GM21825 (cell line): ENCODE data around the gene SHROOM3.

Experiments
- ATAC-seq: cut with Tn5 transposase; IDR thresholded peaks from one replicate; pipeline ENCODE4 v1.9.1; 2021; ENCODE audit warnings: mild to moderate bottlenecking, moderate library complexity; ENCODE audit not compliant: unreplicated experiment

Gene SHROOM3

DNA sequence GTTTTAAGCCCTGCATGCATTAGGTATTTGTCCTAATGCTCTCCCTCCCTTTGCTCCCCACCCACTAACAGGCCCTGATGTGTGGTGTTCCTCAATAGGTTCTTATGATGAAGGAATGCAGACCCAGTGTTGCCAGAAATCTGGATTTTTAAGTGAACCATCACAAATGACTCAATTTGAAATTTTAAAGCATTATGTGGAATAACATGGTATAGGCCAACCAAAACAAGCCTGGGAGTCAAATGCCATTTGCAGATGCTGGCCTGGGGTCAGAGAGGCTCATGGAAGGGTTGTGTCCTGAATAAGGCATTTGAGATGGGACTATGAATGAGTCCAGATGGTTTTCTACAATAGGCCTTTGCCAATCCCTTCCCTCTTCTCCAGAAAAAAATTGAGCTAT lies 179.6 kb downstream of the SHROOM3 start:
- ATAC-seq, result no peak

DNA sequence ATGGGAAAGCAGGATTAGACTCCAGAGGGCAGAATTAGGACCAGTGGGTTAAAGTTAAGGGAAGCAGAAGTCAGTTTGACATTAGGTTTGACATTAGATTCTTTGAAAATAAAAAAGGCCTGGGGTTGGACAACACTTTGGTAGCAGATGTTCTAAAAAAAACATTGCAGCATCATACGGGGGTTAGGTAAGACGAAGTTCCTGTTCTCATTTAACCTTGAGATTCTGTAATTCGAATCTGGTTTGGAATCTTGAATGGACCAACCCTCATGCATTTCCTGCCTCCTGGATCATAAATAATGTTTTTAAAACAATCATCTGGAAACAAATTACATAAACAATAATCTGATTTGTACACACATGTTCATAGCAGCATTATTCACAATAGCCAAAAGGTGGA lies 181.0 kb downstream of the SHROOM3 start:
- ATAC-seq, result no peak

DNA sequence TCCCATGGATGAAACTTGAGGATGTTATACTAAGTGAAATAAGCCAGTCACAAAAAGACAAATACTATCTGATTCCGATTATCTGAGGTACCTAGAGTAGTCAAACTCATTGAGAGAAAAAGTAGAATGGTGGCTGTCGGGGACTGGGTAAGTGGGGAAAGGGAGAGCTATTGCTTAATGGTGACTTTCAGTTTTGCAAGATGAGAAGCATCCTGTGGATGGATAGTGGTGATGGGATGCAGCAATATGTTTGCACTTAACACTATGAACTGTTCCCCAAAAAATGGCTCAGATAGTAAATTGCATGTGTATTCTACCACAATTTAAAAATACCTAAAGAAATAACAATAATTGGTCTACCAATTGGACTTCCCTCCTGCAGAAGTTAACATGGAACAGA lies 181.5 kb downstream of the SHROOM3 start:
- ATAC-seq, result no peak

DNA sequence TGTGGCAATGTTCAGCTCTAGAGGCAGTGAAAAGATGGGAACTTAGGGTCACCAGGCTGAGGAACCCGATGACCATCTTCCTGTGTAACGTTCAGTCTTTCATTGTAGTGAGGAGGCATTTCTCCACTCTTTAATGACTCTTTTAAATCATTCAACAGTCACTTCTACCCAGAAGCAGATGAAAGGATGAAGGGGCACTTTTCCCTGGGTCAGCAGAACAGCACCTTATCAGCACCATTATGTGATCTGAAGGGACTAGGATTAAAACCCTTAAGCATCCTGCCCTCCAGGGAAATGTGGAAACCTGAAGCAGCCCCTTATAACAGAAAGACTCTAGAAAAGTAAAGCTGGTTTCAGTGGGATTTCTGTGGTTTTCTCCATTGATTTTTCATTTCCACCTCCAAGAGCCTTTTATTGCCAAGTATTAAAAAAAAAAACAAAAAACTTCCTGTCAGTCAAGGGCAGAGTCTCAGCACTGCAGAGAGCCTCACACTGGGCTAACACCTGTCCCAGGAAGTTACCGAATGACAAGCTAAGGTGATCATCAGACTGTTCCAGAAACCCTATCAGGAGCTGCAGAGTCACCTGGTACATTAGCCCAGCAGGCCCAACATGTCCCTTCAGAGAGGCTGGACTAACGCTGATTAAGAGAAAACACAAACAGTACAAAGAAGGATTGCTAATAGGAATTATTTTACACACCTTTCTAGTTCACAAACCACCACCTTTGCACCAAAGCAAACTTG lies 185.9 kb downstream of the SHROOM3 start:
- ATAC-seq, result no peak

DNA sequence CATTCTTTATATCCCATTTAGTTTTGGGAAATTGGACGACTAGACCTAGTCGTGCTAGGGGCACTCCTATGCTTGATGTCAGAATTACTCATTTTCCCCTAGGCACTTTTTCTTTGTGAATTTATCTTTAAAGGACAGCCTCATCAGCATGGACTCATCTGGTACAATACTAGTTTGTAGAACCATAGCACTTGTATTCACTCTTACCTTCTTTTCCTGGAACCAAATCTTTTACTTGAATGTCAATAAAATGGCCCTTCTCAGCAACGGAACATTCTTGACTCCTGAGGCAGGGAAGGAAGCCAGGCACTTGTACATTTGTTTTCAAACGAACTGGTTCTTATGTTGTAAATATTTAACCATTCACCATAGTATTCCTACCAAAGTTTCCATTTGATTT lies 187.1 kb downstream of the SHROOM3 start:
- no peak for ATAC-seq

DNA sequence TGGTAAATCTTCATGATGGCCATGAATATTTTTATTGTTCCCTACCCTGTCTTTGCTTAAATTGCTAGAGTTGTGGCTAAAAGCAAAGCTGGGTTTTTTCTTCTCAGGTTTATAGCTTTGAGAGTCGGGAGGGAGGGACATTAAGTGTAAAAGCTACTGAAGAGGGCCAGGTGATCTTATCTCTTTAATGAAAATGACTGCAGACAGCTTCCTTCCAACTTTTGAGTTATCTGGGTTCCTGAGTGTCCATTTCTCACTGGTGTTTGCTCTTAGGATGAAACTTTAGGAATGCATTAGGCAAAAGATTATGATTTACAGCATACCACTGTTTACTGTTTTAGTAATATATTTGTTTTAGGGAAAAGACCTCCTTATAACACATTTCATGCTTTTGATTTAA lies 187.7 kb downstream of the SHROOM3 start:
- no peak for ATAC-seq

DNA sequence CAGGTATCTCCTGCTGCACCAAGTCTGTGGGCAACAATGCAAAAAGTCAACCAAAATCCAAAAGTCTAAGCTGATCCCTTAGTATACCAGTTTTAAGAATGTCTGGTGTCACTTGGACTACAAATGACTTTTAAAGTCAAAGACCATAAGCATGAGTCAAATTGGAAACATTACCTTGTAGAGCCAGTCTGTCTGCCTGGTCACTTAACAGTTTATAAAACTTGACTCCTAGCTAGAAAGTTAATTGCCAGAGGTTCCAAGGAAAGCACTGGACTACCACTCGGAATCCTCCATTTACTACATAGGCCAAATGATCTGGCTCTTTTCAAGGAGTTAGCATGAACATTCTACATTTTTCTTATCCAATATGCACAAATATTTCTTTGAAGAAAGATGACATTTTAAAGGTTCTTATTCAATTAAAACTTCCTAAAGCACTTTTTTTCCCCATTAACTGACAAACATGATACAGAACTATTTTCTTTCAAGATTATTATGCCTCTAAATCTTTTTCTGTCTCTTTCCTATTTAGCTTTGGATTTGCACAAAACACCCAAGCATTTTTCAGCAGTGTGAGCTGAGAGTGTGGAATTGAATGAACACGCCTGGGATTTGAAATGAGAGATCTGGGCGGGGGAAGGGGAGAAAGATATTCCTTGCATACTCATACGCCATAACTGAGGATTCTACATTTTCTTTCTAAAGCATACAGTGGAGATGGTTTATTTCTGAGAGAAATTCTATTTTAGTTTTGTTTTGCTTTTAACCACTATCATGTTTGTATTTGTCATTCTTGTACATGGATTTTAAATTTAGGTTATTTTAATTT lies 188.4 kb downstream of the SHROOM3 start:
- ATAC-seq, result no peak

DNA sequence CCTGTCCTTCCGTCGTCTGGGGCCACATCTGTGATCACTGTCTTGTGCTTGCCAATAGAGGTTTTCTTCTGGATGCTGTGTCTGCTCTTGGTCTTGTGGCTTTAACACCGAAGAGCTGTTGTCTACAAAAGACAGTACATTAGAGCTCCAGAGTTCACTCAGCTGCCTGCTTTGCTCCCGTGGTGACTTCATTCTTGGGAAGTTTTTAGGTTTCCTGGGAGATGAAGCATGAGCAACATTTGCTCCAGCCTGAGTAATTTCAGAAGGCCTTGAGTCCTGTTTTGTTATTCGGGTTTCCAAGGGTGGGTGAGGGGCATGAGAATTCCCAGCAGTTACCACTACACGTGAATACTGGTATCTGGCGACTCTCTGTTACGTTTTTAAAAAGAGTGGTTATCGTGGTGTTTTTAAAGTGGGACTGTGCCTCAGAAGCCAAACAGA lies 189.2 kb downstream of the SHROOM3 start:
- no peak for ATAC-seq

DNA sequence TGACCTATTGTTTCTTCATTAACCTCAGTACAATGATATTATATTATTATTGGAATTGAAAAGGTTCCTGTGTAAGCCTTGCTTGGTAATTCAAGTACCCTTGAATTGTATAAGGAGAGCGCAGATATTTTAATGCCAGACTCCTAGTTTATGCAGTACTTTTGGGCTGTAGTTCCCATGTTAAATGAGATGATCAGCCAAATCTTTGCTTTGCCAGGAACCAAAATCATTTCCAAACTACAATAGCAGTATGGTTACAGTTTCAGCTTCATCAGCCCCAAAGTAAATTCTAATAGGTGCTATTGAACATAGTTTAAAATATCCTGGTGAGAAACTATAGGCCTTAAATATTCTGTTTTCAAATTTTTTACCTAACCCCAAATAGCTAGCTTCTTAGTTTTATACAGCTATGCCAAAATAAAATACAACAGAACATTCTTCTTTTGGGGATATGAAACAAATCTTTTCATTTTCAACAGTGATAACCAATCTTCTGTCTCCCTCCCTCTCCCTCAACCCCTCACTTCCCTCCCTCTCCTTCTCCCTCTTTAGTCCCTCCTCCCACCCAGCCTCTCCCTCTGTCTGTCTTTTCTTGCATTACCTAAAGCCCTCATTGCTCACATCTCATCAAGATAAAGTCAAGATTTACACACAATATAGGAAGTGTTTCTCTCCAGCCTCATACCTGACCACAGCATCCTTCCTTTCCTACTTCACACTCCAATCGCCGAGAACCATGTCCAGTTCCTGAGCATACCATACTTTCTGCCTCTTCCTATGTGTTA lies 190.1 kb downstream of the SHROOM3 start:
- no peak for ATAC-seq

DNA sequence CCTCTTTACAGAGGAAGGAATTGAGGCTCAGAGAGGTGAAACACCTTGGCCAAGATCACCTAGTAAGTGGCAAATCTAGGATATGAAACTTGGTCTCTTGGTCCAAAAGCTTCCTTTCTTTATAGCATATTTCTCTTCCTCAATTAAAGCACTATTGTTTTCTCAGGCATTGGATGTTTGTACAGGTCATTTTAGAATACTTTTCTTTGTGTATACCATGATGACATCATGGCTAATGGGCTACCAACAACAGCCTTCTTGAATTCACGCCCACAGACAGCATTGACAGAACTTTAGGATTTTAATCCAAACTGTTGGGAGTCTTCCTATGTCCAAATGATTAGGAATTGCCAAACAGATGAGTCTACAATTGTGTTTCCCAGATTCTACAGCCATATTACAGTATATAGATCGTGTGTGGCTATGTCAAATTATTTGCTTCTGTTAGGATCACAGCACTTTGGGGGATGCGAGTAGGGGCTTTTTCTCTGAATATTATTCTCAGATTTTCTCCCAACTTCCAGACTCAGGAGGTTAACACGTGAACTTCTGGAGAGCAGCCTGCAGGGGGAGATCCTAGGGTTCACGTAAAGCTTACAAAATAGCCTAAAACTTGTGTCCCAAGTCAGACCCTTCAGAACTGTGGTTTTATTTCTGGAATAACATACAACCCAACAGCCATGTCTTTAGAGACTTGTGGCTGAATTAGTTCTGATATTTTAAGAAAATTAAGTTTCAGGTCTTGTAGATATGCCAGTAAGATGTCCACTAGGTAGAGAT lies 191.8 kb downstream of the SHROOM3 start:
- ATAC-seq, result no peak

DNA sequence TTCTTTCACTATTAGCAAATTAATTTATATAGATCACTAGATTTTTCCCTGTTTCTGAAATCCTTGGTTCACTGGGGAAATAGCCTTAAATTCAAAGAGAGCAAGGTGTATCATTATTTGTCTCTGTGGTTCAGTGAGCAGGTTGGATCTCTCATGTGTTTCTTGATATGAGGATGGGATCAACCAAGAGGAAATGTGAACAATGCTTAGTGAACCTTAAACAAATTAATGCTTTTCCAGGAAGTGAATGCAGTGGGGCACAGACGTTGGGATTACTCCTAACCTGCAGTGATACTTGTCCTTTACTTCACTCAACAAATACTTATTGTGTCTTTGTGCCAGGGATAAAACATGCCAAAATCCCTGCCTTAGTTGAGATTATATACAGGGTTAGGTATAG lies 193.2 kb downstream of the SHROOM3 start:
- no peak for ATAC-seq

DNA sequence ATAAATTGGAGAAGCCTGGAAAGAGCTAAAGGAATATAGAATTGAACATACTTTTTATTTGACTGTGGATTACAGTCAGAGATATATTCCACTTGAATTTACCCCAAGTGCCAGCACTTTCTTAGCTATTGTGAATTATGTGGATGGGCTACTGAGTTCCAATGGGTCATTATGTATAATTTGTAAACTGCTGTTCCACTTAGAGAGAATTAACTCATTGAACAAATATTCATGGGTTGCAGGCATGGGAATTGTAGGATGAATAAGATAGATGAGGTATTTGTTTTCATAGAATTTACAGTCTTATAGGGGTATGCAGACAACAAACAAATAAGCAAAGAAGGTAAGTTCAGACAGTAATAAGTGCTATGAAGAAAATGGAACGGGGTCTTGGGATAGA lies 195.7 kb downstream of the SHROOM3 start:
- no peak for ATAC-seq

DNA sequence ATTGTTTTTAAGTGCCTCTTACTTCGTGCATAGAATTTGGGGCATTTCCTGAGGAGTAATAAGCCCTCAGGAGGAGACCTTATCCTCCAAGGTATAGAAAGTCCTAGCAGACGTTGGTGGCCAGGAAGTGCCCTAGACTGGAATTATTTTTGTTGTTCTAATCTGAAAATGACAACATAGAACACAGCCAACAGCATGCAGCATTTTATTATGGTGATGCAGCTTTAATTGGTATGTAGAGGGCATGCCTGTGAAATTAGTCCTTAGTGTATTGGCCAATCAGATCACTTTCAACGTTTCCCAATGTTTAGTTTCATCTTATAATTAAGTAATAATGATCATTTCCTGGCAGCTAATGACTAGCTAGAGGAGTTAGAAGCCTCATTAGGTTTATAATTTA lies 199.2 kb downstream of the SHROOM3 start:
- ATAC-seq, result no peak

DNA sequence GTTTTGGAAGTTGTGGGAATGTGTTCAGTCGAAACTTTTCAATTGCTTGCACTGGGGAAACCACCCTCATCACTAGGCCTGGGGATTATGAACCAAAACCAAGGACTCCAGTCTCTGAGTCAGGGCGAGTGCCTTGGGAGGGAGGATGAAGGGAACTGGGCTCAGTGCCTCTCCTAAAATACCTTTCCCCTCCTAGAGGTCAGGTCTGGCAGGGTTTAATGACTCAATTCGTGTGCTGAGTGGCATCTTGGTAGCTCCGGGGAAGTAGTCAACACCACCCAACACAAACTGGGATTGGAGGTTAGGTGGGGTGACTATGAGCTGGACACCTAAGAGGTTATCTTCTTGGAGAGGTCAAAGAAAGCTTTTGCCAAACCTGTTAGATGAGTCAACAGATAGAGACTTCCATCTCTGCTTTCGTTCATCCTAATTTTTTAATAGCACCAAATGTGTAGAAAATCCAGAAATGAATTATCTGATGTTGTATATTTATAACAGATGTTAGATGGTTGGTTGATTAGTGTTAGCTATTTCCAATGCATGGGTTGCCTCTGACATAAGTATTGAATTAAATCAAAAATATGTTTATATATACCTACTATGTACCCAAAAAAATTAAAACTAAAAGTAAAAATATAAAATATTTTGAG lies 202.8 kb downstream of the SHROOM3 start:
- no peak for ATAC-seq

DNA sequence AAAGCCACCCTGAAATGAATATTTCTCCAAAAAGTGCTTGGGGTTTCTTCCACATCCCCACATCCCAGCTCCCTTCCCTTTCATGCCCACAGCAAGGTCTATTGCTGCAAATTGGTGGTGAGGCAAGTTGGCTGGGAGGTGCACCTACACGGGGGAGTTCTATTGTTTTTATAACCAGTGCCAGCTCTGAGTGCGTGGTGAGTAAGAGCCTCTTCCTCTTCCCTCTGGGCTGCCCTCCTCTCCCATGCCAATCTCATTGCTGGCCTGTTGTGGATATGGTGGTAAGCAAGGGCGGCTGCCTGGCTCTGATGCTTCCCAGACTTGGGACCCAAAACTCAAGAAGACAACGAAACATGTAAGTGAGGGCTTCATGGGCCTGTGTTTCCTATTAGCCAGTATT lies 204.3 kb downstream of the SHROOM3 start:
- no peak for ATAC-seq

DNA sequence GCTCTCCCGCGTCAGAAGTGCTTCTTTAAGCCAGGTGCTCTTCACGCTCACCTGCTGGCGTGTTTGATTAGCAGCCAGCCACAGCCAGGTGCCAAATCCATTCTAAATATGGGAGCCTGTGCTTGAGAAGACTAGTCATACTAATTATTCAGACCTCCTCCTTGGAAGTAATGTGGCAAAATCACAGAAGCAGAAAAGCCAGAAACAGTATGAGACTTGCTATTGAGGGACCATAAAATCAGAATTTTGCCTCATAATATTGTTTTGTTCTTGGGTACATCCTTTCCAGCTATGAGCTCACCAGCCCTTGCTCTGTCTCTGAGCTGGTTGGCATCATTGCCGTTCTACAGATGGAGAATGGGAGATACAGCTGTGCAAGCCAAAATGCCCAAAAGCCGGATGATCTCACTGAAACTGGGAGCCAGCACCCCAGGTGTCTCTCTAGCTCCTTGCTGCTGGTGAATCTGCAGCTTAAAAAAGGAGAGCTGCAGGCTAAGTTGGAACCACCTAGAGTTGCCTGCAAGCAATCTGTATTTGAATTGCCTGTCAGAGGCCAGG lies 205.4 kb downstream of the SHROOM3 start:
- ATAC-seq, result no peak

DNA sequence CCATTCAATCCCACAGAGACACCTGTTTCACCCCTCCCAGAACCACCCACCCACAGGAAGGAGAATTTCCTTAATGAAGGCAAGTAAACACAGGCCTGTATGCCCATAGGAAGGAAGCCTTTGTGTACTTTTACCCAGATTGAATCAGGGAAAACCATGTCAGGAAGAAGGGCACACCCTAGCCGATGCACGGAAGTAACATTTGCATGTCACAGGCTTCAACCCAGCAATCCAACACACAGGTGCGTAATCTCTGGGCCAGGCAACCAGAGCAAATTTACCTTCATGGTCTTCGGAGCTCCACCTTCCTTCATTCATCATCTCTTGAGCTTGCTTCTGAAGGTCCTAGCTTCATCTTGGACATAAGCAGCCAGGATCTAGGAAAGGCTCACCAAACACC lies 206.3 kb downstream of the SHROOM3 start:
- no peak for ATAC-seq

DNA sequence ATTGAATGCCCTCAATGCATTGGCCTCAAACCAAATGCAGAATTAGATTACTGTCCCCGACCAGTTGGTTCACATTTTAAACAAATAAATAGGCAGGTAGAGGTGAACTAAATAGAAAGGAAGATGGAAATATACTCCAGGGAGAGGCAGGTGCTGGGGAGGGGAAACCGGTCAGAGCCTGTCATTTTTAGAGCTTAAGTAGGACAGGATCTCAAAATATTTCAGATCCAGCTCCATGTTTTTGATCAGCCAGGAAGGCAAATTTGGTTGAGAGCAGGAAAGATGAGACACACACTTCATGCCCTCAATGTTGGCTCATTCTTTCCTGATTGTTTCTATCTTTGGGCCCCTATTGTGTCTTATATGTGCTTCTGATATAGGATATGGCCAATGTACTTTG lies 206.7 kb downstream of the SHROOM3 start:
- ATAC-seq, result no peak

DNA sequence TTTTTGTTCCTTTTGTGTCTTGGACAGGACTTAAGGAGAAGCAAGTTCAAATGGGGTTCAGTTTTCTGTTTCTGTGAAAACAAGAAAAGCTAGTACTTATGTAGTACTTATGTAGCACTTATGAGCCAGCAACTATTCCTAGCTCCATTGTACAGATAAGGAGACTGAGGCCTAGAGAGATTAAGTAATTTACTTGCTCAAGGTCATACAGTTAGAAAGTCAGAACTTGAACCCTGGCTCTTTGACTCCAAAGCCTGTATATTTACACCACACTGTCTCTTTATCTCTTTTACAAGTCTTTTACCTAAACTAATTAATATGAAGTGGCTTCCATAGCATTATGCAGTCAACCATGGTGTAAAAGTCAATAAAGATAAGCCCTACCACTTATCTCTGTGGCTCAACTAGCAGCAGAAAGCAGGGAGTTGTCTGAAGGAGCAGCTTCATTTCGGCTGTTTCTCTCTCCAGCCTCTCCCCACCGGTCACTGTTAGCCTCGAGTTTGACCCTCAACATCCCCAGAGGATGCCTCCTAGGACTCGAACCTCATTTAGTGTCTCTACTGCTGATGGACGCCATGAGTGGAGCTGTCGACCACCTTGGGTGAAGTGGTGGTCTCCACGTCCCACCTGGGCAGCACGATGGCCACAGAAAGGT lies 209.9 kb downstream of the SHROOM3 start:
- no peak for ATAC-seq
